Posterior vena cava (tissue), 2 donors: ENCODE data around the gene SPG11. TPM values are rescaled to one million over a fixed set of nuclear protein-coding genes. Genes with fewer than 3 reads are reported as not detected.
"Not testable (repeated sequence)": the region's sequence is repeated elsewhere in the genome, so short reads cannot be mapped to it uniquely, and the experiment has no call there.

Experiments used
- DNase-seq: peaks from one replicate; pipeline ENCODE4 v3.0.0-alpha.2; 2020; ENCODE audit warnings: low spot score
- intact Hi-C, 2 donors: fragments of 100-400 bp; cut with DNase I; formaldehyde crosslinking; loops; one replicate each; pipeline versions ENCODE4 v1.14.1 to v1.14.2; 2022 to 2023
- total RNA-seq, 2 donors: library from RNA; stranded (reverse); fragmentation: NEBNext Ultra II Directional; extraction: Animal tissue kit (Norgen Biotek cat#: 25700); gene quantifications; one replicate each; pipeline ENCODE4 v1.2.1, GENCODE V29; 2021
- donor health status: DM: yes; HTN: yes; CAD: no.
- donor health status: DM: yes; HTN: yes; CAD: no.

SPG11 gene
- total RNA-seq, 2 donors from 2014 or later: 51.4 to 65.4 TPM

DNA sequence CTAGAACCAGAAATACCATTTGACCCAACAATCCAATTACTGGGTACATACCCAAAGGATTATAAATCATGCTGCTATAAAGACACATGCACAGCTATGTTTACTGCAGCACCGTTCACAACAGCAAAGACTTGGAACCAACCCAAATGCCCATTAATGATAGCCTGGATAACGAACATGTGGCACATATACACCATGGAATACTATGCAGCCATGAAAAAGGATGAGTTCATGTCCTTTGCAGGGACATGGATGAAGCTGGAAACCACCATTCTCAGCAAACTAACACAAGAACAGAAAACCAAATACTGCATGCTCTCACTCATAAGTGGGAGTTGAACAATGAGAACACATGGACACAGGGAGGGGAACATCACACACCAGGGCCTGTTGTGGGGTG lies 25.9 kb upstream of the SPG11 start:
- intact Hi-C loops, DNase-seq: not testable (repeated sequence)

DNA sequence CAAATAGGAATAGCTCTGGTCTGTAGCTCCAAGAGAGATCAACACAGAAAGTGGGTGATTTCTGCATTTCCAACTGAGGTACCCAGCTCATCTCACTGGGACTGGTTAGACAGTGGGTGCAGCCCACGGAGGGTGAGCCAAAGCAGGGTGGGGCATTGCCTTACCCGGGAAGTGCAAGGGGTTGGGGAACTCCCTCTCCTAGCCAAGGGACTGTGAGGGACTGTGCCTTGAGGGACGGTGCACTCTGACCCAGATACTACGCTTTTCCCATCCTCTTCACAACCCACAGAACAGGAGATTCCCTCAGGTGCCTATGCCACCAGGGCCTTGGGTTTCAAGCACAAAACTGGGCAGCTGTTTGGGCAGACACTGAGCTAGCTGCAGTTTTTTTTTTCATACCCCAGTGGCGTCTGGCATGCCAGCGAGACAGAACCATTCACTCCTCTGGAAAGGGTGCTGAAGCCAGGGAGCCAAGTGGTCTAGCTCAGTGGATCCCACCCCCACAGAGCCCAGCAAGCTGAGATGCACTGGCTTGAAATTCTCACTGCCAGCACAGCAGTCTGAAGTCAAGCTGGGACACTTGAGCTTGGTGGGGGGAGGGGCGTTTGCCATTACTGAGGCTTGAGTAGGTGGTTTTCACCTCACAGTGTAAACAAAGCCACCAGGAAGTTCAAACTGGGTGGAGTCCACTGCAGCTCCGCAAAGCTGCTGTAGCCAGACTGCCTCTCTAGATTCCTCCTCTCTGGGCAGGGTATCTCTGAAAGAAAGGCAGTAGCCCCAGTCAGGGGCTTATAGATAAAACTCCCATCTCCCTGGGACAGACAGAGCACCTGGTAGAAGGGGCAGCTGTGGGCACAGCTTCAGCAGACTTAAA lies 19.6 kb upstream of the SPG11 start:
- intact Hi-C loops: not testable (repeated sequence)
- DNase-seq: peak; percentile 84

DNA sequence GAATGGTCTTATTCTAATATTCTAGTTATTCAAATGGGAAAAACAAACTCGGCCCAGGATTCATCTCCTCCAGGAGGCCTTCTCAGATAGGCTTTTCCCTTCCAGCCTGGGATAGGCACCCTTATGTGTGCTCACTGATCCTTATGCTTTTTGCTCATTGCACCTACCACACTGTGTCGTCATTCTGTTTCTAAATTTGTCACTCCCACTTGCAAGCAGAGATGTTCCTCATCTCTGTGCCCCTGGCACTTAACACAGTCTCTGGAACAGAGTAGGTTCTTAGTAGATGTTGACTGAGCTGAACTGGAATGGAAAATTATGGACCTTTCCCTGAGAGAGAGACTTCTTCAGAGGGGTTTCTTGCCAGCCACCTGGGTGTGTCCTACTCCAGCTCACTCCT lies 18.7 kb upstream of the SPG11 start:
- no peak for DNase-seq
- intact Hi-C loops: no loop called here

DNA sequence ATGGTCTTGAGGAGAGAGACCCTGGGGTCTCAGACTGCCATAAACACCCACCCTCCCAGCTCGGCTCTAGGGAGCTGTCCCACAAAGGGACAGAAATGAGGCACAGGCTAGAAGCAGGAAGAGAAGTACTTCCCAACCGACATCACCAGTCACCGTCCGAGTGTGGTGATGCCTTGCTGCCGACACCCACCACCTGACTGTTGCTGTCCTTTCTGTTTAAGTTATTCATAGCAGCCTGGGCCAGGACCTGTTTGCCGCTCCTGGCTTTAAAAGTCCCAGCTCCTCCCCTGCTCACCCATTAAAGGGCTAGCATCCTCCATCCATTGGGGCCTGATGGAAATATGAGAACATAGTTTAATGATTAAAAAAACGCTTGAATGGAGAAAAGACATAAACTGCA lies 13.2 kb upstream of the SPG11 start:
- no peak for DNase-seq
- intact Hi-C loops: no loop called here

DNA sequence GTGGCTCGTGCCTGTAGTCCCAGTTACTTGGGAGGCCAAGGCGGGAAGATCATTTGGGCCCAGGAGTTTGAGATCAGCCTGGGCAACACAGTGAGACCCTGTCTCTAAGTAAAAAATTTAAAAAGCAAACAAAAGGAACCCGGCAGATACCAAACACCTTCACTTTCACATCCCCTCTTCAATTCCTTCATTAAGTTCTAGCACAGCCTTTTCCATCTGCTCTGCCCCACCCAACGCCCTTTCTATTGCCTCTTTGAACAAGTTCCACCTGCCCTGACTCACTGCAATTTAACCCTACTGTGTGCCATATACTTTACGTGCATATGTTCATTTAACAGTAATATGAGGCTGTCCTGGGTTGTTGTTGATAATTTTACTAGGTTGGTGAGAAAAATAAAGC lies 12.4 kb upstream of the SPG11 start:
- intact Hi-C loops: no loop called here
- no peak for DNase-seq

DNA sequence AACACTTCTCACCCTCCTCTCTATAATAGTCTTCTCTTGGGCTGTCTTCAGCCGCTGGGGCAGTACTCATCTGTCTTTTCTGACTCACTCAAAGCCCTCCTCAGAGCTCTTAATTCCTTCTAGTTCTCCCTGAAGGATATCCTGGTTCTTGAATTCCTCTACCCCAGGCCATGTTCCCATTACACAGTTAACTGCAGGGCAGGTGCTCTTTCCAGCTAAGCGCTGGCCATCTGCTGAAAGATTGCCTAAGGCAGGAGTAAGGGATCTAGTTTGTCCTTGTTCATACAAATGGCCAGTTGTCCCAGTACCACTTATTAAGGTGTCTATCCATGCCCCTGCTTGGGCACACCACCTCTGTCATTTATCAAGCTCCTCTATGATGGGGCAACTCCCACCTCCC lies 10.2 kb upstream of the SPG11 start:
- no peak for DNase-seq
- intact Hi-C loops: no loop called here

DNA sequence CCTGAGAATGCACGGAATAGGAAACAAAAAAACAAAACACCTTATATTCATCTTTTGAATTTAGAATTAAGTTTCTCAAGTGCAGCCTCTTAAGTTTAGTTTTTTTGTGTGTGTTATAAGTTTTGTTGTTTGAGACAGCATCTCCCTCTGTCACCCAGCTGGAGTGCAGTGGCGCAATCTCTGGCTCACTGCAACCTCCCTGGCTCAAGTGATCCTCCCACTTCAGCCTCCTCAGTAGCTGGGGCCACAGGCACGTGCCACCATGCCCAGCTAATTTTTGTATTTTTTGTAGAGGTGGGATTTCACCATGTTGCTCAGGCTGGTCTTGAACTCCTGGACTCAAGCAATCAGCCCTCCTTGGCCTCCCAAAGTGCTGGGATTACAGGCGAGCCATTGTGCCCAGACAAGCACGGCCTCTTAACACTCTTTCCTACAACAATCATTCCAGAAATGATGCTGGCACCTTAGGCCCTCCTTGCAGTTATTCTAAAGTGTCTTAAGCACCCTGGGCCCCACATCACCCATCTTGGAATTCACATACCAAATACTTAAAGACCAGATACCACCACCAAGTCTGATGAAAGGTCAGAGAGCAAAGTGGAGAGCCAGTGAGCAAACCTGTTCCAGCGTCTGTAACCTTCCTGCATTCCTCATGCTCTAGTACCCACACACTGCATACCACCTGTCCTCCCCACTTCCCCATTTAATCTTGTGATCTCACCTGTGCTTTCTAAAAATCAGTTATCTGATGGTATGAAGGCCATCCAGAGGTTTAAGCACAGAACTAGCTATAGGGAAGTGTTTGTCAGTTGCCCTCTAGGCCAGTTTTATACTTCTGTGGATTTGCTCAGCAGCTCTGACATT lies 6.9 kb upstream of the SPG11 start:
- DNase-seq: no peak
- intact Hi-C loops: no loop called here

DNA sequence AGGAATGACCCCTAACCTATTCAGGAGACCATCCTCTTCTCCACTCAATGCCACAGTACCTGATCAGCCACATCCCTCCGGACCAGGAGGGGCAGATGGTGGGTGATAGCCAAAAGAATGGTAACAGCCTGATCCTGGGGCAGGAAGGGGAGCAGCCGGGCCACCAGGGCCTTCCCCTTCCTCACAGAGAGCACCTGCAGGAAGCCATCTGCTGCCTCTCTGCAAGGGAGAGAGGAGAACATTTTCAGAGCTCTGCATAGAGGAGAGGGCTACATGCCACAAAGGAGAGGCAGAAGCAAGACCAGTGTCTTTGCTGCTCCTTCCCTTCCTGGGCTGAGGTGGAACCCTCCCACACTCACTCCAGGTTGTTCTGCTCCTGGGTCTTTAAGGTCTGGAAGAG lies 5.5 kb upstream of the SPG11 start:
- DNase-seq: no peak
- intact Hi-C loops: loop anchor here in 1 of 2 donors (5.0 kb wide), 1 partner anchor 78 kb away; no protein-coding TSS in a partner anchor

DNA sequence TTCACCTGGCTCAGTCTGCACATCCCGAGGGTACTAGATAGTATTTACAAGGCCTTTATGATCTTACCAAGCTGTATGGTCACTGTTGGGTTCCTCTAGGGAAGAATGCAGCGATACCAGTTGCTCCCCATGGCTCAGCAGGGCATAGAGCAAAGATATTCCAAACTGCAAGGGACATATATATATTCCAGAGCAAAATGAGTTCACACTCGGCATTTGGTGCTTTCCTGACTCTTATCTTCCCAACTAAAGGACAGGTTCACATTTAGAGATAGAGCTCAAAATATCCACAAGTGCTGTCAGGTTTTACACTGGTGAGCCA lies 3.5 kb upstream of the SPG11 start:
- no peak for DNase-seq
- intact Hi-C loops: loop anchor here in 1 of 2 donors (5.0 kb wide), 1 partner anchor 80 kb away; no protein-coding TSS in a partner anchor

DNA sequence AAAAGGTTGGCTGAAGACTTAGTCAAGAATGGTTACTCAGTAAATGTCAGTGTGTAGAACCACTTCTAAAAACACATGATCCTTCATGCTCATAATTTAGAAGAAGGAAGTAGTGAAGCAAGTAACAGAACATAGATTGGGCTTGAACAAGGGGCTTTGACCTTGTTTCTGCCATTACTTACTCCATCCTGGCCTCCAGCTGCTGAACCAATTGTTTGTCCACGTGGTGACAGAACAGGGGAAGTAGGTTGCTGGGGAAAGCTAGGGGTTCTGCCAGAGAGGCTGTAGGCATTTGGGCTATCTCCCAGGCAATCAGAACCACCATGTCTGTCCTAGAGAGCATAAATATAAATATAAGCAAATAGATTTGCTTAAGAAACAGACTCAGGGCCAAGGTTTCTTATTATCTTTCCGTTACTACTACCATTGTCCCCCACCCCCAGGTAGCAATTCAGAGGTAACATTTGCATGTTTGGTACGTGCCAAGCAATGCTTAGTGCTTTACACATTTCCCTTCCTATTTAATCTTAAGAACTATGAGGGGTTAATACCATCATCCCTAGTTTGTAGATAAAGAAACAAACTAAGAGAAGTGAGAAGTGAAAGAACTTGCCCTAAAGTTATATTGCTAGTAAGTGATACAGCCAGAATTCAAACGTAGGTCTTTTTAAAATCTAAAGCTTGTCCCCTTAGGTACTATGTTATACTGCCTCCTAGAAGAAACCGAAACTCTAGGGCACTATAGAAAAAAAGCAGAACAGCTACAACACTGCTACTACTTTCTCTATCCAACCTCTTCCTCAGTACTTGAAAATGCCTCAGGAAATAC lies 3.0 kb upstream of the SPG11 start:
- no peak for DNase-seq
- intact Hi-C loops: loop anchor here in 1 of 2 donors (5.0 kb wide), 1 partner anchor 81 kb away; no protein-coding TSS in a partner anchor

DNA sequence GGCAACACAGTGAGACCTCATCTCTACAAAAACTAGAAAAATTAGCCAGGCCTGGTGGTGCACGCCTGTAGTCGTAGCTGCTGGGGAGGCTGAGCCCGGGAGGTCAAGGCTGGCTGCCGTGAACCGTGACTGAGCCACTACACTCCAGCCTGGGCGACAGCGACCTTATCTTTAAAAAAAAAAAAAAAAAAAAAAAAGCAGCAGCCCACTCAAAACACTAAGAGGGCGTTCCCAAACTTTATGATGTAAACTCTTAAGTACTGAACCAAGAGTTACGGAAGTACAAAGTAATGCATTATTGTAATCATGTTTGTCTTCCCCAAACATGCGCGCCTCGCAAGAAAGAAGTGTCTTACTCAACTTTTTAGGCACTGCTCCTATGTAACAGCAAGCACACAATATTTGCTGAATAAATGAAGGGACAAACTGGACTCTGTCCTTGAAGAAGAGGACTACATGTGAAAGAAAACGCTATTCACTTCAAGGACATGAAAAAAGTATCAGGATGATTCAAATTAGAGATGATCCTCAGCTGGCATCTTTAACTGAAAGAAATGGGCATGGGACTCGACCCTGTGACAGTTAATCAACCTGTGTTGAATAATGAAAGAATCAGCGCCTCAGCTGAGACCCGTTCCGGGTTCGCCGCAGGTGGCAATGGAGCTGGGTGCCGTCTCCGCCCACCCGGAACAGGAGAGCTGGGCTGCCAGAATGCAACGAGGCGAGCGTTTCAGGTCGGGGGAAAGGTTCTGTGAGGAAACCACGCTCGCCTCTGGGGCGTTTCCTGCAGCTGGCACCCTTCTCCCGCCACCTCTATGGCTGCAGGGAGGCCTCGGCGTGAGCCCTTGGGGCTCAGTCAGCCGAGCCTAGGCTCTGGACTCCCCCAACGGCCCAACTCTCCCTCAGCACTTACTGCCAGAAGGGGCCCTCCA lies 718 bp downstream of the SPG11 start:
- peak; percentile 86 for DNase-seq
- intact Hi-C loops: loop anchor here (5.0 kb wide), 1 partner anchor 75 kb away; the partner anchor contains the start of gene TRIM69 (in 2 of the 2)

DNA sequence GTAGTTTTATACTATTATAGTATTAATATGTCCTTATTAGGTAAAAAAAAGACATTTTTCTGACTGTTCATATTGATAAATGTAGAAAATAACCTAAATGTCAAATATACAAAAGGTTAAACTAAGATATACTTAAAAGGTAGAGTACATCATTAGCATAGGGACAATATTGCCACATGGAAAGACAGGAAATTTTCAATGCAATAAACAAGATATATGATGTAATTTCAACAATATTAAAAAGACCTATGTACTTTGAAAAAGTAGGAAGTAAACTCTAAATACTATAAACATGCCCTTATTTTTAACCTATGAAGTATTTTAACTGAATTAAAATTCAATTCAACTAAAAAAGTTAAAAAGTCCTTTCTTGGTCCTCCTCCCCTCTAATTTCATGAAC lies 1.9 kb downstream of the SPG11 start:
- intact Hi-C loops: loop anchor here (5.0 kb wide), 1 partner anchor 76 kb away; the partner anchor contains the start of gene TRIM69 (in 2 of the 2)

DNA sequence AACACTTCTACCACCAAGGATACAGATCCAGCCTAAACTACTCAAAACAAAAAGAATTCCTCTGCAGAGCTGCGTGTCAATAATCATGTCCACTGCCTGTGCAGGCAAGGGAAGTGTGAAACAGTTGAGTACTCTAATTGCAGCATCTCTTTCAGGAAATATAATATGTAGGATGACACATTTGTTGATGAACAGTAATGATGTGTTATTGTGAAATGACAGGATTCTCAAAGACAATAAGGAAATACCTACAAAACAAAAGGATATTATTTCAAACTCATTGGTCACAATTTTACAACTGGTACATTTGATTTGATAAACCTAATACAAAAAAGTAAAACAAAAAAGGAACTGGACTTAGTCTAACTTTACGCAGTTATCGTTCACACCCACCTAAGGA lies 4.4 kb downstream of the SPG11 start:
- intact Hi-C loops: no loop called here
- DNase-seq: no peak

More for the DNA sequence above, 1.9 kb downstream of the SPG11 start:
- no peak for DNase-seq

DNA sequence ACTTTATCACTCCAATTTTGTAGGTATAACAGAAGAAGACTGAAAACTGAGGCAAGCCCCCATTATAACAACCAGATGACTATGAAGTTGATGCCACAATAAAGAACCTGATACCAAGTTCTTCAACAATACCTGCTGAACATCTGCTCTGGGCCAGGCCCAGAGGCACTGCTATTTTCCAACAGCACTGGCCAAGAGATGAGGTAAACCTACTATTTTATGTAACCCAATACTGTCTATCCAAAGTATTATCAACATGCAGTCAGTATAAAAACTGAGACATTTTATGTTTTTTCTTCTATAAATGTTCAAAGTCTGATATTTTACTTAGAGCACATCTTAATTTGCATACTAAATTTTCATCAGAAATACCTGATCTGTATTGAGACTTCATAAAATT lies 6.1 kb downstream of the SPG11 start:
- no peak for DNase-seq
- intact Hi-C loops: no loop called here

DNA sequence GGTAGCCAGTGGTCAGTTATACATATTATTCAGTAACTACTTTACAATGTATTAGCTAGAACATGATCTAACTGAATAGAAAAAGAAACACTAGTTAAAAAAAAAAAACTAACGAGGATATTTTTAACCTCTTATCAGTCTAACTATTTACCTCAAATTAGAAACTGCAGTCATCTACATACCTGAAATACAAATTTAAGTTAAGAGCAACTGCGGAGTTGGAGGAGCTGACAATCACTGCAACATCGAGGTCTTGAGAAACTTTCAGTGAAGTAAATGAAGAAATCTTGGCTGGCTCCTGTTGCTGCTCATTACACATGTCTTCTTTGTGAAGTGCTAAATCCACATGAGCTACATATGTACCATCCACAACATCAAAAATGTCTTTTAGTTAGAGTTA lies 6.5 kb downstream of the SPG11 start:
- DNase-seq: no peak
- intact Hi-C loops: no loop called here

DNA sequence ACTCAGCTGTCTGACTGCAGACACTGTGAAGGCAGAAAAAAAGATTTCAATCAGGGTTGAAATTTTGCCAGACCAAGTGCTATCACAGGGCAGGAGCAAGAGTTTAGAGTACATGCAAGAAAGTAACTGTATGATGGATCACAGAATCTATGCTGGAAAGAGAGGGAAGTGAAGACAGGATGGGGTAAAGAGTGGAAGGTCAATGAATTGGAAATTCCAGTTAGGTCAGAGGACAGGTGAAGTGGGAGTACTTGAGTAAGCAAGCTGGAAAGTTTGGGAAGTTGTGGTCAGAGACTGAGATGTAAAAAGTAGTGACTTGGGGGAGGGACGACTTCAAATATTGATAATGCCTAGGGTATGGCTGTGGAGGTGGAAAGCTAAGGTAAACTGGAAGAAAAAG lies 7.2 kb downstream of the SPG11 start:
- intact Hi-C loops: no loop called here
- DNase-seq: no peak

DNA sequence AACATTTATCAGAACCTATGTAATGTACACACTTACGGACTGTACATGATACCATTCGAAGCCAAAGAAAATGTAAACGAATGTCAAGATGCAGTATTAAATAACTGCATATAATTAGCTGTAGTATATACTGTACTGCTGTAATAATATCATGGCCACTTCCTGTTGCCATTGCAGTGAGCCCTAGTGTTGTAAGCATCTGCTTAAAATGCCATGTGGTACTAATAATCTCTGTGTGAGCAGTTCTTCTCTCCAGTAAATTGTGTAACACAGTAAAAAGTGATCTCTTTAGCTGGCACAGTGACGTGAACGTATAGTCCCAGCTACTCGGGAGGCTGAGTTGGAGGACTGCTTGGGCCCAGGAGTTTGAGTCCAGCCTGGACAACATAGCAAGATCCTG lies 8.6 kb downstream of the SPG11 start:
- DNase-seq: no peak
- intact Hi-C loops: no loop called here

DNA sequence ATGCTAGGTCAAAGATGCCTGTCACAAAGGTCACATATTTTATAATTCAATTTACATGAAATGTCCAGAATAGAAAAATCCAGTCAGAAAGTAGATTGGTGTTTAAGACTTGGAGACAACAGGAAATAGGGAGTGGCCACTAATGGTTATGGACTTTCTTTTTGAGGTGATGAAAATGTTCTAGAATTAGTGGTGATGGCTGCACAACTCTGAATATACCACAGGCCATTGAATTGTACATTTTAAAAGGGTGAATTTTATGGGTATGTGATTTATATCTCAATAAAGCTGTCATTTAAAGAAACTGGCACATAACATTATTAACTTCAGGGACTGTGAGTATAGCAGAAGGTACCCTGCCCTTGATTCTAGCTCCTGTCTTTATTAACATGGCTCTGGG lies 15.8 kb downstream of the SPG11 start:
- intact Hi-C loops: no loop called here
- no peak for DNase-seq
